HG02943 (cell line): Measurements from ENCODE around the gene DNAH11.
"Not testable (repeated sequence)": the region's sequence is repeated elsewhere in the genome, so short reads cannot be mapped to it uniquely, and the experiment has no call there.

Experiments used
- ATAC-seq: cut with Tn5 transposase; IDR thresholded peaks from one replicate; pipeline ENCODE4 v1.9.1; 2021; ENCODE audit warnings: mild to moderate bottlenecking, low read depth, moderate library complexity; ENCODE audit not compliant: unreplicated experiment

Gene DNAH11

DNA sequence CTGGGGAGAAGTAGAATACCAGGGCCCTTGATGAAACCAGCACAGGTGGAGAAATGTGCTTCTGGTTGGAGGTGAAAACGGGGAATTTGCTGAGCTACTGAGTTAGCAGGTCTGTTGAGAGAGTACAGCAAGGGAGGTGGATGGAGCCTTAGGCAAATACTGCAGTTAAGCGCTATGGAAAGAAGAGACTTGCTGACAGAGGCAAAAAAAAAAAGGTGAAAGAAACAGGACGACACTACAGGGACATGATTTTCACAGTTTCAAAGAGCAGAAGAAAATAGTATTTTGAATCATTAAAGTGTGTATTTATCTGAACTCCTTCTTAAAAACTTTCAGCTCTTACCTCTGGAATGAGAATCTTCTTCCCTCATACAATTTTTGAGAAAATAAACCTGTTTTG is 159.5 kb downstream of the DNAH11 start:
- no peak for ATAC-seq

GRCh38 chr7:21704359-21704758 is 161.5 kb downstream of the DNAH11 start:
- ATAC-seq = no peak

GRCh38 chr7:21706131-21706530 is 163.3 kb downstream of the DNAH11 start:
- ATAC-seq = no peak

GRCh38 chr7:21707566-21707965 is 164.7 kb downstream of the DNAH11 start:
- ATAC-seq = no peak

DNA sequence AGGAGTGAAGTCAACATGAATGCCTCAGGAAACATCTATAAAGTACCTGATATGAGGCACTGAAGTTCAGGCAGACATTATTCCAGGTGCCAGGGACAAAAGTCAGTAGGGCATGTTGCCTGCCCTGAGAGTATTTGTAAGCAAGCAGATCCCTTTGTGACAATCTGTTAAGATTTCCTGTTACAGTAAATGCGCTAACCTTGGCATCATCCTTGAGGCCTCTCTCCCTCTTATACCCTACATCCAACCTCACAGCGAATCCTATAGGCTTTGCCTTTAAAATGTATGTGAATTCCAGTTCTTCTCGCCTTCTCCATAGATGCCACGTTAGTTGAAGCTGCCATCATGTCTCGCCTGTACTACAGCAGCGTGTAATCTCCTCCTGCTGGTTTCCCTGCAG is 165.3 kb downstream of the DNAH11 start:
- no peak for ATAC-seq

- no peak for ATAC-seq
Observed at GRCh38 chr7:21717323-21717722, 174.5 kb downstream of the DNAH11 start.

DNA sequence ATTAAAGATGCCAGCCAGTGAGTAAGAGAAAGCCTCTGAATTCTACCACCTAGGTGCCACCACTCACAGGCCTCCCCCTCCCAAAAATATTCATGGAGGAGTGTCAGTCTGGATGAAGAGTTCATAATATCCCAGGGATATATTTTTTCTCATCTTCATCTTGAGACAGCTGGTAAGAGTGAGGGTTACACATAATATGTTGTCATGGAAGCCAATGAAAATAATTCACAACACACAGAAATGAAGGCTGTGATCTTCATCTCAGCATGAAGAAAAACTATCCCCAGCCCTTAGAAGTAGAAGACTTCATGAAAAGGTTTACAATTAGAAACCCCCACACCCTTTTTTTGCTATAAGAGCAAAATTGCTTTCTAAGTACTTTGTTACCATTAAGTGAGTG is 175.6 kb downstream of the DNAH11 start:
- no peak for ATAC-seq

GRCh38 chr7:21719846-21720245 is 177.0 kb downstream of the DNAH11 start:
- ATAC-seq = no peak

GRCh38 chr7:21722371-21722770 is 179.5 kb downstream of the DNAH11 start:
- no peak for ATAC-seq

- no peak for ATAC-seq
Observed at GRCh38 chr7:21724562-21724961, 181.7 kb downstream of the DNAH11 start.

- no peak for ATAC-seq
Observed at GRCh38 chr7:21730399-21730798, 187.6 kb downstream of the DNAH11 start.

DNA sequence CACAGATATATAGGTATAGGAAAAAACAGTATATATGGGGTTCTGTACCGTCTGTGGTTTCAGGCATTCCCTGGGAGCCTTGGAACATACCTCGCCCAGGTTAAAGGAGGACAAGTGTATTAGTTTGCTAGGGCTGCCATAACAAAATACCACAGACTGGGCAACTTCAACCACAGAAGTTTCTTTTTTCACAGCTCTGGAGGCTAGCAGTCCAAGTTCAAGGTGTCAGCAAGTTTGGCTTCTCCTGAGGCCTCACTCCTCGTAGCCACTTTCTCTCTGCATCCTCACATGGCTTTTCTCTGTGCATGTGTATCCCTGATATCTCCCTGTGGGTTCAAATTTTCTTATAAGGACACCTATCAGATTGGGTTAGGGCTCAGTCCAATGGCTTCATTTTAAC is 189.1 kb downstream of the DNAH11 start:
- no peak for ATAC-seq

GRCh38 chr7:21732956-21733355 is 190.1 kb downstream of the DNAH11 start:
- ATAC-seq = not testable (repeated sequence)

DNA sequence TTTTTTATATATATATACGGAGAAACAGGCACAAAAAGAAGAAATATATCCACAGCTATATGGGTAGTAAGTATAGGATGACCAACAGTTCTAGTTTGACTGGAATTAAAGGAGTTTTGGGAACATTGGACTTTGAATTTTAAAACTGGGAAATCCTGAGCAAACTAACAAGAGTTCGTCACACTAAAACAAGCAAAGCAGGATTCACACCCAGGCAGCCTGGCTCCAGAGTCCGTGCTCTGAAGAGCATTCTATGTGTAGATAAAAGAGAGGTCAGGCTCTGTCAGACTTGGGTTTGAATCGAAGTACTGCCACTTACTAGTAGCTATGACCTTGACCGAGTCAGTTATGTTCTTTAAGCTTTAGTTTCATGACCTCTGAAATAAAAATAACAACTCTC is 191.0 kb downstream of the DNAH11 start:
- no peak for ATAC-seq

- no peak for ATAC-seq
Observed at GRCh38 chr7:21743493-21743892, 200.7 kb downstream of the DNAH11 start.

DNA sequence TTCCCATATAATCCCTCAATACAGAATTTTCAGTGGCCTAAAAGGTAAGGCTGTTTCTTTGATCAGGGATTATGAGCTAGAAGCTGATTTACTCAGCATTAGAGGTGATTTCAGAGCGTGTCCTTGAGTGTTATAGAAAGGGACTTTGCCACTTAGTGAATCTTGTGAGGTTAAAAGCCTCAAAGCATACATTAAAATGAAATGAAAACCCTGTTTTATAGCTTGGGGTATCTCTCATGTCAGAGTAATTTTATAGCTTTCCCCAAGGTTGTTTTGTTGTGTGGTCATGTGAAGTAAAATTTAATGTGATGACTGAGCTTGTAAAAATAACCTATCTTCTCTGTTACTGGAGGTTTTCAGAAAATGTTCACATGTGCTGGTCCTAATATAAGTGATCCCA is 204.1 kb downstream of the DNAH11 start:
- no peak for ATAC-seq

GRCh38 chr7:21747806-21748205 is 205.0 kb downstream of the DNAH11 start:
- ATAC-seq = no peak

- no peak for ATAC-seq
Observed at GRCh38 chr7:21749378-21749777, 206.5 kb downstream of the DNAH11 start.

- no peak for ATAC-seq
Observed at GRCh38 chr7:21753071-21753470, 210.2 kb downstream of the DNAH11 start.

DNA sequence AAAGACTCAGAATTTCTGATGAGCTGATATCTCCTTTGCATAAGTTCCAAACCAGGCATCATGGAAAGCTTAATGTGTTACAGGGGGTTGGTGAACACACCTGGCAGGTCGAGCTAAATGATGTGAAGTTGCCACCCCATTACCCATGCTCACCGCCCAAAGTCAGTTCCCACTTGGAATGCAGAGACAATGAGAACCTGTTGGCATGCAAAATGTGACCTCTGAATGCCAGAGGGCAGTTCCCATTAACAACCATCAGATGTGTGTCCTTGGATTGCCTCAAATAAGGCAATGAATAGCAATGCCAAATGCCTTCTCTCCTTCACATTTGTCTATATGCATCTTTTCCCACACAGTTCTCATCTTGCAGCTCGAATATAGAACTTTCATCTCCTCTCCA is 212.1 kb downstream of the DNAH11 start:
- ATAC-seq = no peak

DNA sequence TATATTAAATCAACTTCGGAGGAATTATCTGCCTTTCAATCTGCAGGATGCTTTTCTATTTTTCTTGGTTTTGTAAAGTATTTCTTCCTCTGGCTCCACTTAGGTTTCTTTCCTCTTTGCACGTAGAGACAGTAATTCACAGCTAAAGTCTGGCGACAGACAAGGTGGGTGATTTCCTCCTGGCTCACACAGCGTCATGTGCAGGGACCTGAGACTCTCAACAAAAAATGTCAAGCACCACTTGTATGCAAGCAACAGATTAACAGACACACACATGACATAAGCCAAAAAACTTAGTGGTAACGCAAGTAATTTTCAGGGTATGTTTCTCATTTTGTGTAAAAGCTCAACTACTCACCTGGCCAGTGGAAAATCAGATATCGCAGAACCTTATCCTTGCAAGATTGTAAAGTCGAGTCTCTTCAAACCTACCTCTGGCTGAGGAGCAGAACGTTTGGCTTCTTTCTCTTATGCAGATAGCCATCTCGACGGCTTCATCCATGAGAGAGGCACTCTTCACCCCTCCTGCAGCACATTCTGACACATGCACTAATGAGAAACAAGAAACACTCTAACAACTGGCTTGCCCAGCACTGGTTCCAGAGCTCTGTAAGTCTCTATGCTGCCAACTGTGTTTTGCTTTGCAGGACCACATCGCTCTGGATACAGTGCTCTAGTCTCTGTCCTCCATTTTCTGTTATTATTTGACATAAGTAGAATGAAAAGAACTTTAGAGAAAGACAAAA is 214.9 kb downstream of the DNAH11 start:
- no peak for ATAC-seq

DNA sequence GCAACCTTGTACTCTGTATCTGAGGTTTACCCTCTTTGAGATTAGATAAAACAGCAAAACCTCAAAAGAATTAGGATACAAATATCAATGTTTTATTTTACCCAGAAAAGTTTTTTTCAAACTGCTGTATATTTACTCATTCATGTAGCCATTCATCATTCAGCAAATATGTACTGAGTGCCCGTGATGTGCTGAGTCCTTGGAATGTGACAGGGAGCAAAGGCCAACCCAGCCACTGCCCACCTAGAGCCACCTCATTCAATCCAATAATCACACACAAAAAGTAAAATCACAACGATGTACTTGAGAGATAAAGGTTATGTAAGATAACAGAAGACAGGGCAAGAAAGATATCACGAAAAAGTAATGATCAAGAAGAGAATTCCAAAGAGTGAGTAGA is 215.4 kb downstream of the DNAH11 start:
- no peak for ATAC-seq

DNA sequence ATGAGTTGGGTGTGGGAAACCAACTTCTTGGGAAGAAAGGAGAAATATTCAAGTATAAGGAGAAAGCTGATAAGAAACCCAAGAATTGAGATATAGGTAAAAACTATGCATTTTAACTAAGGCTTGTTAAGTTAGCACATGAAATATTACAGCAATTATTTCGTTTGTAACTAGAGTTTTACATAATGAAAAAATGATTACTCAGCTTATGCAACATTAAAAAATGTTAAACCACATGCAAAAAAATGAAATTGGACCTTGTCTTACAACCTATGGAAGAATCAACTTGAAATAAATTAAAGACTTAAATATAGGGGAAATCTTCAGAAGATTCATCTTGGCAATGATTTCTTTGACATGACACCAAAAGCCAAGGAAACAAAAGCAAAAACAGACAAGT is 219.6 kb downstream of the DNAH11 start:
- ATAC-seq = no peak
